OCI-LY3 (cell line): ENCODE measurements around the gene RPH3AL.

Source experiments
- EZH2phosphoT487 ChIP-seq: fragments of 200-600 bp; shearing (Covaris generic); IDR thresholded peaks from 2 replicates; pipeline ENCODE4 v1.6.1; 2018; ENCODE audit warnings: antibody characterized with exemption, mixed run types, low read depth
- TF ChIP-seq, protein P1 (sequence below): fragments of 200-600, 300-600 bp; sonication (generic); IDR thresholded peaks from 2 replicates; pipeline ENCODE4 v1.5.1; 2014; ENCODE audit warnings: antibody characterized with exemption, low read length, low read depth

DNA sequence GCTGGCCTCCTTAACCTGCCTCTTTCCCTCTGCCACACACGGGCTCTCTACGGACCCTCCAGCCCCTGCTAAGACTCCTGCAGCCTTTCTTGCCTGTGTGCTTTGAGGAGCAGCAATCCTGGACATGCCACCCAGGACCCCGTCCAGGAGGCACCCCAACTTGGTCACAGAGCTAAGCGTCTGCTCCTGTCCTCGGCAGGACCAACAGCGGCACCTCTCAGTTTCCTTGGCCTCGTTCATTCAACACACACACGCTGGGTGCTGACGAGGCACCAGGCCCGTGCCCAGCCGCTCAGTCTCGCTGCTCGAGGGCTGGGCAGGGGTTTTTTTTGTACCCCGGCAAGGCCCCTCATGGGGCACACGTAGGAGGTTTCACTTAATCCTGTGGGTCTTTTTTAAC is 15.2 kb downstream of the RPH3AL start:
- TF ChIP-seq, protein P1, sequence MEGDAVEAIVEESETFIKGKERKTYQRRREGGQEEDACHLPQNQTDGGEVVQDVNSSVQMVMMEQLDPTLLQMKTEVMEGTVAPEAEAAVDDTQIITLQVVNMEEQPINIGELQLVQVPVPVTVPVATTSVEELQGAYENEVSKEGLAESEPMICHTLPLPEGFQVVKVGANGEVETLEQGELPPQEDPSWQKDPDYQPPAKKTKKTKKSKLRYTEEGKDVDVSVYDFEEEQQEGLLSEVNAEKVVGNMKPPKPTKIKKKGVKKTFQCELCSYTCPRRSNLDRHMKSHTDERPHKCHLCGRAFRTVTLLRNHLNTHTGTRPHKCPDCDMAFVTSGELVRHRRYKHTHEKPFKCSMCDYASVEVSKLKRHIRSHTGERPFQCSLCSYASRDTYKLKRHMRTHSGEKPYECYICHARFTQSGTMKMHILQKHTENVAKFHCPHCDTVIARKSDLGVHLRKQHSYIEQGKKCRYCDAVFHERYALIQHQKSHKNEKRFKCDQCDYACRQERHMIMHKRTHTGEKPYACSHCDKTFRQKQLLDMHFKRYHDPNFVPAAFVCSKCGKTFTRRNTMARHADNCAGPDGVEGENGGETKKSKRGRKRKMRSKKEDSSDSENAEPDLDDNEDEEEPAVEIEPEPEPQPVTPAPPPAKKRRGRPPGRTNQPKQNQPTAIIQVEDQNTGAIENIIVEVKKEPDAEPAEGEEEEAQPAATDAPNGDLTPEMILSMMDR, result no peak
- no peak for TF ChIP-seq EZH2phosphoT487
